Erythroblast (primary cell): ENCODE measurements around the gene CYTH1.

ENCODE experiments used
- GATA1 ChIP-seq: IDR thresholded peaks from 2 replicates; pipeline ENCODE4 v1.6.1; 2011; ENCODE audit warnings: low read depth, mild to moderate bottlenecking, control low read depth, low read length, moderate library complexity
- POLR2A ChIP-seq: IDR thresholded peaks from 2 replicates; pipeline ENCODE4 v1.6.1; 2011; ENCODE audit warnings: mild to moderate bottlenecking, low read length

GRCh38 chr17:78793415-78793814, 11.3 kb upstream of the CYTH1 start:
- TF ChIP-seq POLR2A (no peak), GATA1 (no peak)
